HG03575 (cell line): Measurements from ENCODE around the gene MSL1.

Experiments
- ATAC-seq: cut with Tn5 transposase; IDR thresholded peaks from one replicate; pipeline ENCODE4 v1.9.1; 2021; ENCODE audit not compliant: unreplicated experiment, insufficient number of reproducible peaks, low FRiP score; ENCODE audit errors: extremely low read depth

MSL1 gene

DNA sequence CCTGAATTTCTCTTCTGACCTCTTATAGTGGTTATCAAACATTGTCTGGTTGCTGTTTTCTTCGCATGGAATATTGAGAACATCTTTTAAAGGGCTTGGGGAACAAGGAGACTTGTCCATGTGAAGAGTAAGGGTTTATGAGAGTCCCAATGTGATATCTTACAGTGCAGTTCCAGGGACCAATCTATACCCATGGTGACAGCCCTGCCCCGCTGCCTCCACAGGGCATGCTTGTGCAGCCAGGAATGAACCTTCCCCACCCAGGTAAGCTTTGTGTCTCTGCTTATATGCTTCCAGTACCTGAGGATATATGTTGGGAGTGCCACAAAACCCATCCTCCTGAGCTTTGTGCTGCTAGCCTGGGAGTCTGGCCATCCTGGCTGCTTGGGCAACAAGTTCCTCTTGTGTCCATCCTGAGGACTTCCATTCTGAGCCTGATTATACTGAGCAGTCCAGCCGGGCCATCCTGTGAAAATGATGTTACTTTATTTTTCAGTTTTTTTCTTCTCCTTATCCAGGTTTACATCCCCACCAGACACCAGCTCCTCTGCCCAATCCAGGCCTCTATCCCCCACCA lies 46.0 kb downstream of the MSL1 start:
- ATAC-seq: no peak

DNA sequence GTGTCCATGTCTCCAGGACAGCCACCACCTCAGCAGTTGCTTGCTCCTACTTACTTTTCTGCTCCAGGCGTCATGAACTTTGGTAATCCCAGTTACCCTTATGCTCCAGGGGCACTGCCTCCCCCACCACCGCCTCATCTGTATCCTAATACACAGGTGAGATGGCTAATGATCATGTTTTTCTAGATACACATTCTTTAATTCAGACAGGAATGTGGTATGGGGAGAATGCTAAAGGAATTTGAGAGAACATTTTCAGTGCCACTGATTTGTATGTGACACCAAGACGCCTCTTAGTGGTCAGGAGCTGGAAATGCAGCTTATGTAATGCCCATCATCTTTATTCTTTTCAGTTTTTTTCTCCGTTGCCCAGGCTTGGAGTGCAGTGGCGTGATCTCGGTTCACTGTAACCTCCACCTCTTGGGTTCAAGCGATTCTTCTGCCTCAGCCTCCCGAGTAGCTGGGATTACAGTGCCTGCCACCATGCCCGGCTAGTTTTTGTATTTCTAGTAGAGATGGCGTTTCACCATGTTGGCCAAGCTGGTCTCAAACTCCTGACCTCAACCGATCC lies 46.6 kb downstream of the MSL1 start:
- no peak for ATAC-seq

DNA sequence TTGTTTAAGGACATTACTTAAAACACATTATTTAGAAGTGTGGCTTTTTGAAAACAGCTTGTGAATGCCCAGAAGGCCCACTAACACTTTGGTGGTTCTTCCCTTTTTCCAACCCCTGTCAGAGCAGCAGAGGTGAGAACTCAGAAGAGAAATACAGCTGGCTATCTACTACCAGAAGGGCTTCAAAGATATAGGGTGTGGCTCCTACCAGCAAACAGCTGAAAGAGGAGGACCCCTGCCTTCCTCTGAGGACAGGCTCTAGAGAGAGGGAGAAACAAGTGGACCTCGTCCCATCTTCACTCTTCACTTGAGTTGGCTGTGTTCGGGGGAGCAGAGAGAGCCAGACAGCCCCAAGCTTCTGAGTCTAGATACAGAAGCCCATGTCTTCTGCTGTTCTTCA lies 48.6 kb downstream of the MSL1 start:
- no peak for ATAC-seq

DNA sequence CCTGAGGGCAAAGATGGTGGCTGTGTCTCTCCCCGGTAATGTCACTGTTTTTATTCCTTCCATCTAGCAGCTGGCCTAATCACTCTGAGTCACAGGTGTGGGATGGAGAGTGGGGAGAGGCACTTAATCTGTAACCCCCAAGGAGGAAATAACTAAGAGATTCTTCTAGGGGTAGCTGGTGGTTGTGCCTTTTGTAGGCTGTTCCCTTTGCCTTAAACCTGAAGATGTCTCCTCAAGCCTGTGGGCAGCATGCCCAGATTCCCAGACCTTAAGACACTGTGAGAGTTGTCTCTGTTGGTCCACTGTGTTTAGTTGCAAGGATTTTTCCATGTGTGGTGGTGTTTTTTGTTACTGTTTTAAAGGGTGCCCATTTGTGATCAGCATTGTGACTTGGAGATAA lies 50.0 kb downstream of the MSL1 start:
- no peak for ATAC-seq

DNA sequence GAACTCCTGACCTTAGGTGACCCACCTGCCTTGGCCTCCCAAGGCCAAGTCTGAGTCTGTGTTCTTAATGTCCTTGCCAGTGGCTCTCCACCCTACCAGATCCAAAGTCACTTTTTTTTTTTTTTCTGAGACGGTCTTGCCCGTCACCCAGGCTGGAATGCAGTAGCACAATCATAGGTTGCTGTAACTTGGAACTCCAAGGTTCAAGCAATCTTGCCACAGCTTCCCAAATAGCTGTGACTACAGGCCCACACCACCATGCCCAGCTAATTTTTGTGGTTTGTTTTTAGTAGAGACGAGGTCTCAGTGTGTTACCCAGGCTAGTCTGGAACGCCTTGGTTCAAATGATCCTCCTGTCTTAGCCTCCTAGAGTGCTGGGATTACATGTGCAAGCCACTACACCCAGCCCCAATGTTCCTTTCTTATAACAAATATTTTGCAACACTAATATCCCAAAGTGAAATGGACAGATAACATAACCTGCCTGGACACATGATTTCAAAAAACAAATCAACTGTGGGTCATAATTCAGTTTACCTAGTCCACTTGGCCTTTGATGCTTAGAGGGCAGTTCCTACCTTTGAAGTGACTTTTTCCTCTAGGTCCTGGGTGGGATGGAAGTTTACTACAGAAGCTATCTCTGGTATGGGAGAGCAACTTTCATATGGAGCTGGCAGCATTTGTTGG lies 51.5 kb downstream of the MSL1 start:
- no peak for ATAC-seq

DNA sequence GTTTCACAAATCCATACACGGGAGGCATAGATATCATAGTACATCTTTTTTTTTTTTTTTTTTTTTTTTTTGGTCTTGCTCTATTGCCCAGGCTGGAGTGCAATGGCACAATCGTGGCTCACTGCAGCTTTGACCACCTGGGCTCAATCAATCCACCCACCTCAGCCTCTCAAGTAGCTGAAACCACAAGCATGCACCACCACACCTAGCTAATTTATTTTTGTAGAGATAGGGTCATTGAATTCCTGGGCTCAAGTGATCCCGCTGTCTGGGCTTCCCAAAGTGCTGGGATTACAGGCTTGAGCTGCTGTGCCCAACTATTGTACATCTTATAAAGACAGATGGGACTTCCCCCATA lies 52.0 kb downstream of the MSL1 start:
- ATAC-seq: no peak

DNA sequence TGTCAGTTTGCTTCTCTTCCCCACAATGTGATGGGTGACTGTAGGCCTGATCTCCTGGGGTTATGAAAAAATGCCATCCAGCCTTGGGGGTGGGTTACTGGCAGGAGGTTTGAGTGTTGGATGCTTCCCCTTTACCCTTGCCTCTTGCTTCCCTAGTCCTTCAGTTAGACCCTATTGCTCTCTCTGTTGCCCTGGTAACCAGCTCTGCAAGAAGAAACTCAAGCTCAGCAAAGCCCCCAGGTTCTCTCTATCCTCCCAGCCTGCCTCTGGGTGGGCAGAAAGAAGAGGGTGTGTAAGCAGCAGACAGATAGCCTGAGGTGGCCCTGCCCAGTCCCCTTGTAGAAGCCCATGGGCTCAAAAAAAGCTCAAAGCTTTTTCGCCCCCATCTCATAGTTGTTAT lies 52.7 kb downstream of the MSL1 start:
- no peak for ATAC-seq

DNA sequence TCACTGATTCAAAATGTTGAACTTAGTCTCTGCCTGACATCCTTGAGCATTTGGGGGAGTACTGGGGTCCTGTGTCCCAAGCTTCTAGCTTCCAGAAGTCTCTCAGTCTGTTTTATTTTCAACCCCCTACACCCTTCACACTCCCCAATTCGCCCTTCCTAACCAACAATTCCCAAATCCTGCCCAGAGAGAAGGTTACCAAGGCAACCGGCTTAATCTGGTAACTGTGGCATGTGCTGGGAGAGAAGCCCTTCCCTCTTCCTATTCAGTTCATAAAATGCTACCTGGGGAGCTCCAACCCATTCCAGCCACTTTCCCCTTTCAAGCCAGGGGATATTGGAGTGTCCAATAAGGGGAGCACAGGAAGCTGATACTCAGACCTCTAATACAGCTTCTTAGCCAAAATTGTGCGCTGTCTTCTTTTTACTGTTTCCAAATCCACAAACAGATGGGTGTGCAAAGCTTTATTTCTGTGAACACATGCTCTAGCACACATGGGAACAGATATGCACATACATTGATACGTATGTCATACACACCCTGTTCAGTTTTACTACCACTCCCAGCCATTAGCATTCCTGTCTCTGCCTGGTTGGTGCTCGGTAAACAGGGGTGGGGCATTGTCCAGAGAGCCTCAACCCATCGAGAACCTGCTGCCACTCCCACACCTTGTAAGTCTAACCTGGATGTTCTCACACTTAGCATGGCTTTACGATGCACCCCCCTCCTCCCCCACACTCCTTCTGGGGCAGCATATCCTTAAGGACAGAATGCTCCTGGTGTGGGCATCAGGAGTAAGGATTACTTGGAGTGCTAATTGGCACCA lies 54.4 kb downstream of the MSL1 start:
- no peak for ATAC-seq

DNA sequence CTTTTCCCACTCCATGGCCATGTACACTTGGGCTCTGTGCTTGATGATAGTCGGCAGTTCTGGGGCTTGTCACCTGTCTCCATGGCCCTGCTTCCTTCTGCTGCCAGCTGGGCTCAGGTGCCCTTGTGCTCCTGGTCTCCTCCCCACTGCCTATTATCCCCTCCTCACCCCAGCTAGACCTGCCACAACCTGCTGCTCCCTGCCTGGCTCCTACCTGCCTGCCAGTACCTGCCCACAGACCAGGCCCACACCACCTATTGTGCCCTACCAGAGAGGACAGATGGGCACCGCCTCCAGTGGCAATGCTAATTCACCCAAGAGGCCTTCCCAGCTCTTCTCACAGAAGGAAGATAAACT lies 55.0 kb downstream of the MSL1 start:
- no peak for ATAC-seq

DNA sequence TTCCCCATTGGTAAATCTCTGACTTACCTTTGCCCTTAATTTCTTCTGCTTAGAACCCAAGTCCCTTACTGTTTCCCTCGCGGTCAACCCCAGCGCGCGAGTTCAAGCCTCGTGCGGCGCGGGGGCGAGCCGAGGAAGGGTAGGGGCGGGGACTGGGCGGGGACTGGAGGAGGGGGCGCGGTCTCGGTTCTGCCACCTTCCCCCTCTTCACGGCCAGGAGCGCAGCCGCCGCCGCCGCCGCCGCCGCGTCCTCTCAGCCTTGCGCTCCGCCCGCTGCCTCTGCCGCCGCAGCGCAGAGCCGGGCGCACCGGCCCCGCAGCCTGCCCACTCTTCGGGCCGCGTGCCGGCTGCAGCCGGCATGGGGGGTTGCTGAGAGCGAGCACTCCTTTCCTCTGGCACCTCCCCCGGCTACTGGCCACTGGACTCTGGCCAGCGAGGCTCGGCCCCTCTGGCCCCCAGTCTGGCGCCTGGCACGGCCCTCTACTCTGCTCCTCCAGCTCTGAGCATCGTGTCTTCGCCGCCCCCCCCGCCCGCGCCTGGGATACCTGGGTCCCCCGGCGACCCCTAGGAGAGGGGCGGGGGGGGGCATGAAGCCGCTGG lies 55.6 kb downstream of the MSL1 start, which contains the start of gene RAPGEFL1:
RAPGEFL1 (plus strand) TSS at position 196 of the 600 bp plus-strand sequence; CDS start at position 588, 392 bp downstream.
- no peak for ATAC-seq

DNA sequence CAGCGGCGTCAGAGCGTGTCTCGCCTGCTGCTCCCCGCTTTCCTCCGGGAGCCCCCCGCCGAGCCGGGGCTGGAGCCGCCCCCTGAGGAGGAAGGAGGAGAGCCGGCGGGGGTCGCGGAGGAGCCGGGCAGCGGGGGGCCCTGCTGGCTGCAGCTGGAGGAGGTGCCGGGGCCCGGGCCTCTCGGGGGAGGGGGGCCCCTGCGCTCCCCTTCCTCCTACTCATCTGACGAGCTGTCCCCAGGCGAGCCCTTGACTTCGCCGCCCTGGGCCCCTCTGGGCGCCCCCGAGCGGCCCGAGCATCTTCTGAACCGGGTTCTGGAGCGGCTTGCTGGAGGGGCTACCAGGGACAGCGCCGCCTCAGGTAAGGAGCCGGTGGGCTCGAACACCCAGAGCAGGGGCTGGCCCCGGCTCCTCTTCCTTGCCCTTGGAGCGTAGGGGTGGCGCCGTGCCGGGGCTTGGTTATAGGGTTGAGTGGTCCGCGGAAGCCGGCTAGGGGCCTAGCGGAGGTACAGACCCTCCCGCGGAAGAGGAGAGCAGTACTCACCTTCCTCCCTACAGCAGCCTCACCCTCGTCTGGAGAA lies 56.3 kb downstream of the MSL1 start:
- ATAC-seq: no peak

DNA sequence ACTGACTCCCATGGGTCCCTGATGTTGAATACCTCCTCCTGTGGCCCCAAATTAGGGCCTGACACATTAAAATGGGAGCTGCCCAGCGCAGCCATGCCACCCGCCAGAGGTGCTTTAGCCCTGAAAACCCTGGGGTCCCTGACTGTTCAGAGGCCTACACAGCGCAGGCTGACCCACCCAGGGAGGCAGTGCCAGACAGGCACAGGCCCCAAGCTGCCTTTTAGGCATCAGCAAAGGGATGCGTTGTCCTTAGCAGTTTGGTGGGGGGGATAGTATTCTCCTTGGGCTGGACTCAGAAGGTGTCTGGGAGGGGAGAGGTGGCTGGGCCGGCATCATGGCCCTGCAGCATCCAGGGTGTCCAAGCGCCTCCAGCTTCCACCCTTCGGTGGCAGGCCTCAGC lies 56.9 kb downstream of the MSL1 start:
- no peak for ATAC-seq

DNA sequence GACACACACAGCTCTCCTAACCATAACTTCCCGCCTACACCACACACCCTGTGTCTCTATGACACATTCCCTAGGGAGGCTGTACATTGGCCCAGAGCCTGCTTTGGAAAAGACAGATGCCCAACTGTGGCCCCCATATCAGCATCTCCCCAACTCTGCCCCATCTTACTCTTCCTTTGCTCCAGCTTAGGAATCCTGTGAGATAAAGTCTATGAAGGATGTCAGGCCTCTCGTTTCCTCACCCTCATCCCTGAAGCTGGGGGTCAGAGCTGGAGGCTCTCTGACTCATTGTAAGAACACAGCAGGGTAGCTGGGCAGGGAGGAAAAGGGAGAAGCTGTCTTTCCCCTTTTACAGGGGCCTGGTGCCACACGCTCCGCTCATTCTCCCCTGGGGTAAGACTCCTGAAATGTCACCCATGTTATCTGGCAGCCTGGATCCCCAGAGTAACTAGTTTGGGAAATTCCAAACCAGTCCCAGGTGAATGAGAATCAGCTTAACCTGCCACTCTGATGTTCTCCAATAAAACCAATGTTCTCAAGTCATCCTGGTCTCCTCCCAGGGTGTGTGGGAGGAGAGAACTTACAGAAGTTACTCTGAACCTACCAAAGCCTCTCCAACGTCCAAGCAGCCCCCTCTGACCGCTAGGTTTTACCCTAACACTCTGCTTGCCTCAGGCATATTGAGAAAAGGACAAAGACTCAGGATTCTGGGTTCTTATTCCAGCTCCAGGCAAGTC lies 58.3 kb downstream of the MSL1 start:
- ATAC-seq: no peak

DNA sequence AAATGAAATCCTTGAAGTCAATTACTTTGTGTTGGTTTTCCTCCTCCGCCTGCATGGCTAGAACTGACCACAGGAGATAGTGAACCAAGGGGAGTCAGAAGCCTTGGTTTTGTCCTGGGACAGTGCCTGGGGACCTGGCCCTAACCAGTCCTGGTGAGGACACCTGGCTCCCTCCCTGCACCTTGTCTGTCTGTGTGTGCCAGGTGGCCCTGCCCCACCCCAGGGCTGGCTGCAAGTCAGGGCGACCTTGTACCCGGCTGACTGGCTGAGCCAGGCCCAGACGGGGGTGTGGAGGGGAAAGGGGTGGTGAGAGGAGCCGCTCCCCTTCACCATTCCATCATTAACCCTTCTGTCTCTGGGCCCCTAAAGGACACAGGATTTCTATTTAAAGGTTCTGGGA lies 58.9 kb downstream of the MSL1 start:
- ATAC-seq: no peak

DNA sequence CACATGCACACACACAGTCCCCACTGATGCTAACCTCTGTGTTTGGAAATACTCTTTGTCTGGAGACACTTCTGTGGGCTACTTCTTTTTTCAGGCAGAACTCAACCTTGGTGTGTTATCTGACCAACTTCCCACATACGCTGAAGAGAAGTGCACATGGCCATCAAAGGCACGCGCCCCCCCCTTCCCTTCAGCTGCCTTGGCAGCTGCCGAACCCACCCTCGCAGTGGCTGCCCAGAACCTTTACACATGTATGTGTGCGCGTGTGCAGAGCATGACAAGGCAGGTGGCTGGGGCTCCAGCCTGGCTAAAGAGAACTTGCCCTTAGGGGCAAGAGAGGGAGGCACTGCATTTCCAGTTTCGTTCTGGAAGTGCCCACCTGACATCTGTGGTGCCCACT lies 59.4 kb downstream of the MSL1 start:
- ATAC-seq: no peak

DNA sequence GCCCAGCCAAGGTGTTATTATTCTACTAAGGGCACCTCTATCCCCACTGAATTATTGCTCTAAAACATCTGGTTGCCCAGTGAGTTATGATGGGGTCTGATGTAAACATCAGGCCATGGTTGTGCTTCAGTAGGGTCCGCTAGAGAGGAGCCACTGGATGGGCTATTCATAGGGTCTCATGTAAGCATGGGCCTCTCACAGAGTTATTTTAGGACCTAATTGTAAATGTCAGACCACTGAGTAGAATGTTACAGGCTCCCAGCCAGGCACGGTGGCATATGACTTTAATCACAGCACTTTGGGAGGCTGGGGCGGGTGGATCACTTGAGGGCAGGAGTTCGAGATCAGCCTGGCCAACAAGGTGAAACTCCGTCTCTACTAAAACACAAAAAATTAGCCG lies 60.8 kb downstream of the MSL1 start:
- no peak for ATAC-seq
